Measurements from ENCODE around the gene NPEPPS. TPM values are rescaled to one million over a fixed set of nuclear protein-coding genes. Genes with fewer than 3 reads are reported as not detected.

NPEPPS gene
- total and polyA plus RNA-seq, 2 of the 13 experiments (the other 11 are each of a cell fraction or from before 2014, with no cell fraction given) = 53.5 to 127 TPM

DNA sequence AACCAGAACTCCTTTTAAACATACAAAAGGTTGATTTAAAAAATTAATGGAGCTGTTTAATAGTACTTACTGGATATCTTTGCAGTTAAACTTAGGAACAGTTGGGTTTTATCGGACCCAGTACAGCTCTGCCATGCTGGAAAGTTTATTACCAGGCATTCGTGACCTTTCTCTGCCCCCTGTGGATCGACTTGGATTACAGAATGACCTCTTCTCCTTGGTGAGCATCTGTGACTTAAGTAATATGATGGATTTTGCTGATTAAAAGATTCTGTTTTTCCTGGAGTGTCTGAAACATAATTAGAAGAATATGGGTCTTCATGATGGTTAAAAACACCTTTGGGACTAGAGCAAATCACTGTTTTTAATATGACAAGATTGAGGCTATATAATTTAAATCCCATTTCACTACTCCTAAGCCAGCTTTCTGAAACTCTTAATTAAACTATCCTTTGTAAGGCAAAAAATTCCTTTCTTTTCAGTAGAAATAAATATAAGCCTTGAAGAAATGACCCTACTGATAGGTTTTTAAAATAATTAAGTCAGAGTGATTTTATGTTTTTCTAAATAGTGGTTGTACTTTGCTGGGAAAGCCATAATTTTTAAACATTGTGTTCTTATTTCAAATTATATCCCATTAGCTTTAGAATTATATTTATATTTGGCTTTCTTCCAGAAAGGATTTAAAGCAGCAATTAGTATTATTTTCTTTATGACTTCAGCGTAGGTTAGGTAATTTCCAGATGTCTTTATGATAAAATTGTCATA, 73.1 kb downstream of the NPEPPS start:
- Histone ChIP-seq H3K79me2 (ENCODE audit: insufficient read depth, low read length) (no peaks in the 10 kb centered on the region), H3K4me1 (ENCODE audit: insufficient read depth, low read length) (peaks cover 21% of the 10 kb centered on the region), H3K9ac (ENCODE audit: insufficient read depth, low read depth, low read length) (no peak overlapping the region), H3K27ac (ENCODE audit: extremely low read length, insufficient read depth, low read length) (peak overlapping the region; percentile 19), H2AFZ (ENCODE audit: low read length) (no peak overlapping the region), H3K27me3 (ENCODE audit: control insufficient read depth in 1 of 2, insufficient read depth in 2 of 2, low read length in 2 of 2) (no peaks in the 10 kb centered on the region), H3K9me3 (ENCODE audit: low read length) (no peaks in the 10 kb centered on the region), H3K4me2 (ENCODE audit: low read depth, low read length) (no peak overlapping the region), H3K36me3 (replicated peaks in 1 of 2; ENCODE audit: control insufficient read depth in 1 of 2, insufficient read depth in 2 of 2, low read length in 2 of 2) (peaks cover 25 to 77% of the 10 kb centered on the region in 2 experiments), H4K20me1 (ENCODE audit: insufficient read depth, low read length) (no peaks in the 10 kb centered on the region), H3K4me3 (replicated peaks in 1 of 3; ENCODE audit: insufficient read depth in 1 of 3, low read depth in 2 of 3, low read length in 3 of 3) (no peak overlapping the region)
- WGBS (ENCODE audit: low lambda C conversion rate) = 92% methylated on average over 4 of the region's 4 CpGs
- POLR2A ChIA-PET = interaction anchor here (0.6 kb wide), 1 partner anchor 66 kb away, joined by 3 read pairs; no protein-coding TSS in a partner anchor
- CTCF ChIA-PET (ENCODE audit: low intra/inter-chr PET ratio, low total read pairs) = no interaction called here
- in situ Hi-C loops (cut with HindIII; ENCODE audit: extremely low pct_ligation_motif_present, low pct_unique_long_range_greater_than_20kb) (loop anchor here (25.0 kb wide), 2 partner anchors 92 to 242 kb away; no protein-coding TSS in a partner anchor), intact Hi-C loops (cut with micrococcal nuclease; ENCODE audit: unreplicated experiment) (no loop called here)
- DNase-seq (ENCODE audit: low spot score) (no peak), FAIRE-seq (no peak), ATAC-seq (no peak)
- BruUV-seq (replicated peaks) = no TSS peak
- TF ChIP-seq ZNF260 (CRISPR knock-in tag; IDR thresholded peaks at IDR 0.05; ENCODE audit: borderline replicate concordance, low read depth) = no peak
- no peak for TF ChIP-seq ZC3H13 (CRISPR knock-in tag; IDR thresholded peaks at IDR 0.05)
- no peak for TF ChIP-seq ZFAT (CRISPR knock-in tag; conservative IDR thresholded peaks at IDR 0.05)
- no peak for TF ChIP-seq MLLT10 (CRISPR knock-in tag; IDR thresholded peaks at IDR 0.05)
- TF ChIP-seq FOXM1 (CRISPR knock-in tag; IDR thresholded peaks at IDR 0.05) = no peak
- TF ChIP-seq ZNF766 (CRISPR knock-in tag; IDR thresholded peaks at IDR 0.05; ENCODE audit: borderline replicate concordance) = no peak
- no peak for TF ChIP-seq MEIS1 (CRISPR knock-in tag; IDR thresholded peaks at IDR 0.05; ENCODE audit: borderline replicate concordance)
- no peak for TF ChIP-seq ZNF3 (CRISPR knock-in tag; IDR thresholded peaks at IDR 0.05)
- TF ChIP-seq ATF1 (CRISPR knock-in tag; IDR thresholded peaks at IDR 0.05) = no peak
- no peak for TF ChIP-seq ZNF616 (CRISPR knock-in tag; IDR thresholded peaks at IDR 0.05; ENCODE audit: low read depth)
- no peak for TF ChIP-seq GATAD1 (CRISPR knock-in tag; IDR thresholded peaks at IDR 0.05)
- no peak for TF ChIP-seq ZFP90 (CRISPR knock-in tag; IDR thresholded peaks at IDR 0.05; ENCODE audit: borderline replicate concordance)
- TF ChIP-seq ZBTB33 (CRISPR knock-in tag; IDR thresholded peaks at IDR 0.05) = no peak
- TF ChIP-seq ZBTB10 (CRISPR knock-in tag; IDR thresholded peaks at IDR 0.05; ENCODE audit: borderline replicate concordance) = no peak
- no peak for TF ChIP-seq CTCF (CRISPR knock-in tag; IDR thresholded peaks at IDR 0.05)
- TF ChIP-seq NFRKB (IDR thresholded peaks at IDR 0.05) = no peak
- no peak for TF ChIP-seq RBM39 (IDR thresholded peaks at IDR 0.05; ENCODE audit: low read depth, low read length, poor library complexity, severe bottlenecking)
